Cardiac muscle cell (in vitro differentiated cells and primary cell): ENCODE data around the gene ACTRT2. TPM values are rescaled to one million over a fixed set of nuclear protein-coding genes. Genes with fewer than 3 reads are reported as not detected.

Experiments used
- DNase-seq, 2 donors: peaks; one replicate each; pipeline versions ENCODE4 v3.0.0 to v3.0.0-alpha.2; 2010 to 2017; ENCODE audit warnings: low read depth in 1 of 2, low spot score in 1 of 2
- H3K27ac ChIP-seq: fragments of 200-600 bp; sonication (generic); 2 replicates; pipeline ENCODE4 v1.5.1; 2016
- H3K27me3 ChIP-seq: fragments of 200-600 bp; sonication (generic); 2 replicates; pipeline ENCODE4 v1.6.0; 2016; ENCODE audit warnings: control low read depth
- H3K36me3 ChIP-seq: fragments of 200-600 bp; sonication (generic); 2 replicates; pipeline ENCODE4 v1.5.1; 2016; ENCODE audit warnings: control low read depth
- H3K4me1 ChIP-seq: fragments of 200-600 bp; sonication (generic); 2 replicates; pipeline ENCODE4 v1.8.1; 2017; ENCODE audit warnings: low read depth, mild to moderate bottlenecking, mixed run types
- H3K4me3 ChIP-seq: fragments of 200-600 bp; sonication (generic); 2 replicates; pipeline ENCODE4 v1.5.1; 2016; ENCODE audit warnings: mild to moderate bottlenecking
- H3K9me3 ChIP-seq: fragments of 200-600 bp; sonication (generic); 2 replicates; pipeline ENCODE4 v1.5.1; 2017; ENCODE audit warnings: low read depth, mild to moderate bottlenecking, control low read depth
- polyA plus RNA-seq: library from polyadenylated mRNA; unstranded; fragments of >200 nt; fragmentation: Nextera tagmentation; extraction: Ambion mirVana; gene quantifications from 2 replicates; pipeline ENCODE4 v1.2.1, GENCODE V29; 2016
- total RNA-seq: library from RNA; depleted of rRNA; stranded (reverse); fragments of >200 nt; gene quantifications from 2 replicates; pipeline ENCODE4 v1.2.3, GENCODE V29; 2016
- TF ChIP-seq, protein P1 (sequence below): IDR thresholded peaks from 2 replicates; pipeline ENCODE4 v1.5.1; 2012; ENCODE audit warnings: low read depth, mild to moderate bottlenecking, low read length

ACTRT2 gene
- total and polyA plus RNA-seq, 2 experiments from 2014 or later = not detected

DNA sequence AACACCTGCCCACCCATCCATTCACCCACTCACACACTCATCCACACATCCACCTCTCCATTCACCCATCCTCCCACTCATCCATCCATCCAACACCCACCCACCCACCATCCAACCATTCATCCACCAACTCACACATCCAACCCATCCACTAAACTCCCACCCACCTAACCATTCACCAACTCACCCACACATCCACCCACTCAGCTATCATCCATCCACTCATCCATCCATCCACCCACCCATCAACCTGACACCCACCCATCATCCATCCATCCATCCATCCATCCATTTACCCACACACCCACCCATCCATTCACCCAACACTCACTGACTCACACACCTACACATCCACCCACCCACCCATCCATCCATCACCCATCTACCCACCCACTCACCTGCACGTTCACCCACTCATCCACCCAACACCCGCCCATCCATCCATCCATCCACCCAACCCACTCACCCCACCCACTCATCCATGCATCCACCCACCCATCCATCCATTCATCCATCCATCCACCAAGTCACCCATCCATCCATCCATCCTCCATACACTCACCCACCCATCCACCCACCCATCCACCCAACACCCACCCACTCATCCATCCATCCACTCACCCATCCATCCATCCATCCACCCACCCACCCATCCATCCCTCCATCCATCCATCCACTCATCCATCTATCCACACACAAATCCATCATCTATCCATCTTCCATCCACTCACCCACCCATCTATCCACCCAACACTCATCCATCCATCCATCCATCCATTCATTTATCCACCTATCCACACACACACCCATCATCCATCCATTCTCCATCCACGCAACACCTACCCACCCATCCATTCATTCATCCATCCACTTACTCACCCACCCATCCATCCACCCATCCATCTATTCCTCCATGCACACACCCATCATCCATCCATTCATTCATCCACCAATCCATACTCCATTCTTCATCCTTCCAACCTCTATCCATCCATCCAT lies 30.3 kb downstream of the ACTRT2 start:
- H3K27me3 ChIP-seq = no peaks in the 10 kb centered on the region
- TF ChIP-seq, protein P1, sequence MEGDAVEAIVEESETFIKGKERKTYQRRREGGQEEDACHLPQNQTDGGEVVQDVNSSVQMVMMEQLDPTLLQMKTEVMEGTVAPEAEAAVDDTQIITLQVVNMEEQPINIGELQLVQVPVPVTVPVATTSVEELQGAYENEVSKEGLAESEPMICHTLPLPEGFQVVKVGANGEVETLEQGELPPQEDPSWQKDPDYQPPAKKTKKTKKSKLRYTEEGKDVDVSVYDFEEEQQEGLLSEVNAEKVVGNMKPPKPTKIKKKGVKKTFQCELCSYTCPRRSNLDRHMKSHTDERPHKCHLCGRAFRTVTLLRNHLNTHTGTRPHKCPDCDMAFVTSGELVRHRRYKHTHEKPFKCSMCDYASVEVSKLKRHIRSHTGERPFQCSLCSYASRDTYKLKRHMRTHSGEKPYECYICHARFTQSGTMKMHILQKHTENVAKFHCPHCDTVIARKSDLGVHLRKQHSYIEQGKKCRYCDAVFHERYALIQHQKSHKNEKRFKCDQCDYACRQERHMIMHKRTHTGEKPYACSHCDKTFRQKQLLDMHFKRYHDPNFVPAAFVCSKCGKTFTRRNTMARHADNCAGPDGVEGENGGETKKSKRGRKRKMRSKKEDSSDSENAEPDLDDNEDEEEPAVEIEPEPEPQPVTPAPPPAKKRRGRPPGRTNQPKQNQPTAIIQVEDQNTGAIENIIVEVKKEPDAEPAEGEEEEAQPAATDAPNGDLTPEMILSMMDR = no peak
- no peaks in the 10 kb centered on the region for H3K9me3 ChIP-seq
- no peak overlapping the region for H3K27ac ChIP-seq
- no peaks in the 10 kb centered on the region for H3K4me1 ChIP-seq
- DNase-seq = no peak
- H3K36me3 ChIP-seq = no peaks in the 10 kb centered on the region
- H3K4me3 ChIP-seq = no peak overlapping the region

DNA sequence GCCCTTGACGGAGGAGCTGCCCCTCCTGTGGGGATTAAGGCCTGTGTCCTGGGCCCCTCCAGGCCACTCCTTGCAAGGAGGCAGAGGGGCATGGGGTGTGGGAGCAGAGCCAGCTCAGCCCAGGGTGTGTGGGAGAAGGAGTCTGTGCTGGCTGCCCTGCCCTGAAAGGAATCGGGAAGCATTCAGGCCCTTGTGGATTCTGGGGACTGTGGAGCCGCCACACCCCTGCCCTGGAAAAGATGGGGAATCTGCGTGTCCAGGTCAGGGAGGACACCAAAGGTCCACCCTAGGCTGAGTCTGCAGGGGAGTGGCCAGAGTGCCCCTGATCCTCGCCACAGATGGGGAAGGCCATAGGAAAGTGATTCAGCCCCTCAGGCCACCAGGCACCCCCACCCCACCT lies 31.2 kb downstream of the ACTRT2 start:
- Histone ChIP-seq H3K4me1 (no peaks in the 10 kb centered on the region), H3K9me3 (no peaks in the 10 kb centered on the region), H3K4me3 (no peak overlapping the region), H3K27me3 (no peaks in the 10 kb centered on the region), H3K27ac (no peak overlapping the region), H3K36me3 (no peaks in the 10 kb centered on the region)
- DNase-seq = no peak
- TF ChIP-seq, protein P1 = no peak

DNA sequence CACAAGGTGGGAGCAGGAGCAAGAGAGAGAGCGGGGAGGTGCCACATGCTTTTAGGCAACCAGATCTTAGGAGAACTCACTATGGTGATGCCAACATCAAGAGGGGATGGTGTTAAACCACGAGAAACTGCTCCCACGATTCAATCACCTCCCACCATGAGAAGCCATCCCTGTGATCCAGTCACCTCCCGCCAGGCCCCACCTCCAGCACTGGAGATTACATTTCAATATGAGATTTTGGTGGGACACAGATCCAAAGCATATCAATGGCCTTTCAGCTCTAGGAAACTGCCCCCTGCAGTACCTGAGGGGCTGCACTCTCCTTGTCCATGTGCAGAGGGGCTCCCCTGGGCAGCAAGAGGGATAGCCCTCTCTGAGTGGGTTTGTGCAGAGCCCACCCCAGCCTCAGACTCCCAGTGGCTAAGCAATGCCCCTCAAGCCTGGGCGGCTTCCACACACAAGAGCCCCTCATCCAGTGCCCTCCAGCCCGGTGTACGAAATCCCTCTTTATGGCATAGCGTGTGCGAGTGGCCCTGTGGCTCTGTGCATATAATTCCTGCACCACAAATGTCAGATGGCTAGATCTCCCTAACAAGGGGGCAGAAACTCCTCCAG lies 32.2 kb downstream of the ACTRT2 start:
- Histone ChIP-seq H3K4me1 (no peaks in the 10 kb centered on the region), H3K9me3 (no peaks in the 10 kb centered on the region), H3K27ac (no peak overlapping the region), H3K27me3 (no peaks in the 10 kb centered on the region), H3K4me3 (no peak overlapping the region), H3K36me3 (no peaks in the 10 kb centered on the region)
- DNase-seq = no peak
- TF ChIP-seq, protein P1 = no peak

GRCh38 chr1:3053986-3054385 lies 32.7 kb downstream of the ACTRT2 start:
- no peaks in the 10 kb centered on the region for H3K4me1 ChIP-seq
- H3K4me3 ChIP-seq = no peak overlapping the region
- H3K27me3 ChIP-seq = no peaks in the 10 kb centered on the region
- DNase-seq = no peak
- H3K27ac ChIP-seq = no peak overlapping the region
- TF ChIP-seq, protein P1 = no peak
- no peaks in the 10 kb centered on the region for H3K36me3 ChIP-seq
- H3K9me3 ChIP-seq = no peaks in the 10 kb centered on the region

- H3K27ac ChIP-seq = no peak overlapping the region
- DNase-seq = no peak
- TF ChIP-seq, protein P1 = no peak
- H3K36me3 ChIP-seq = no peaks in the 10 kb centered on the region
- no peaks in the 10 kb centered on the region for H3K4me1 ChIP-seq
- no peaks in the 10 kb centered on the region for H3K9me3 ChIP-seq
- no peak overlapping the region for H3K4me3 ChIP-seq
- H3K27me3 ChIP-seq = peaks cover 4% of the 10 kb centered on the region
These were observed 33.2 kb downstream of the ACTRT2 start for GRCh38 chr1:3054474-3054873.
